DND-41 (cell line): Measurements from ENCODE around the gene SOS2.

Experiments
- CTCF ChIP-seq: IDR thresholded peaks from 2 replicates; pipeline ENCODE4 v1.5.1; 2012; ENCODE audit warnings: borderline replicate concordance, low read length, moderate library complexity, mild to moderate bottlenecking; ENCODE audit not compliant: poor library complexity, severe bottlenecking; ENCODE audit errors: extremely low read depth
- EZH2 ChIP-seq: IDR thresholded peaks from 3 replicates; pipeline ENCODE4 v1.6.1; 2012; ENCODE audit warnings: borderline replicate concordance, low read depth, mild to moderate bottlenecking, moderate library complexity, low read length, inconsistent platforms; ENCODE audit not compliant: severe bottlenecking

DNA sequence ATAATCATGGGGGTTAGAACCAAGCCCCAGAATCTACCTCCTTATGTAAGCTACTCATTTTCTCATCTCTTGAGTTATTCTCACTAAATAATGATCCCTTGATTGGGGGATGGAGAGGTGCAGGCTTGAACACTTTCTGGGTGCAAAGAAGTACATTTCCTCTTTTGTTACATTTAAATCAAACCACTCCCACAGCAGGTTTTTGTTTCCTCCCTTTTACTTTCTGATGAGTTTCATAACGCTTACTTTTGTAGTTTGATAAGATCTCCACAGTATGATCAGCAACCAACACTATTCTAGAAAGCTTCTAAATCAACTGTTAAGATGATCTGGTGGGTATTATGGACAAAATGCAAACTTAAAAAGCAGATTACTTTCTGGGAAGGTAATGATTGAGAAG lies 135.5 kb downstream of the SOS2 start:
- no peak for TF ChIP-seq CTCF
- no peak for TF ChIP-seq EZH2
